Measurements from ENCODE around the gene TICAM2.

TICAM2 gene

GRCh38 chr5:115594128-115595047 is 7.9 kb downstream of the TICAM2 start (continued):
- TF ChIP-seq MEIS1 (CRISPR knock-in tag; IDR thresholded peaks at IDR 0.05; ENCODE audit: borderline replicate concordance) (no peak), YY2 (tag by site-specific recombination; IDR thresholded peaks at IDR 0.05) (no peak), ZNF157 (tag by site-specific recombination; IDR thresholded peaks at IDR 0.05) (no peak), RBAK (tag by site-specific recombination; IDR thresholded peaks at IDR 0.05) (no peak)

- TF ChIP-seq SCRT1 (tag by site-specific recombination; IDR thresholded peaks at IDR 0.05; ENCODE audit: borderline replicate concordance) (no peak), ZNF548 (tag by site-specific recombination; IDR thresholded peaks at IDR 0.05) (no peak), SETDB1 (IDR thresholded peaks at IDR 0.05; ENCODE audit: insufficient read length, low read length) (no peak), ZNF560 (tag by site-specific recombination; IDR thresholded peaks at IDR 0.05; ENCODE audit: borderline replicate concordance) (no peak), ZNF777 (tag by site-specific recombination; IDR thresholded peaks at IDR 0.05; ENCODE audit: borderline replicate concordance) (no peak), ZNF121 (tag by site-specific recombination; IDR thresholded peaks at IDR 0.05) (no peak), ZNF169 (tag by site-specific recombination; IDR thresholded peaks at IDR 0.05) (no peak), HIC1 (tag by site-specific recombination; IDR thresholded peaks at IDR 0.05) (no peak), ZNF623 (tag by site-specific recombination; IDR thresholded peaks at IDR 0.05) (no peak), ZNF549 (tag by site-specific recombination; IDR thresholded peaks at IDR 0.05) (no peak), KLF1 (tag by site-specific recombination; IDR thresholded peaks at IDR 0.05) (no peak), HOXD13 (CRISPR knock-in tag; IDR thresholded peaks at IDR 0.05; ENCODE audit: borderline replicate concordance) (no peak), KLF17 (tag by site-specific recombination; IDR thresholded peaks at IDR 0.05) (no peak), ZNF354C (tag by site-specific recombination; IDR thresholded peaks at IDR 0.05; ENCODE audit: borderline replicate concordance, low read depth) (no peak), ZNF747 (tag by site-specific recombination; IDR thresholded peaks at IDR 0.05) (no peak), PBX3 (CRISPR knock-in tag; IDR thresholded peaks at IDR 0.05) (no peak), ZNF785 (tag by site-specific recombination; IDR thresholded peaks at IDR 0.05) (no peak), MEIS1 (CRISPR knock-in tag; IDR thresholded peaks at IDR 0.05; ENCODE audit: borderline replicate concordance) (no peak), ZFP3 (tag by site-specific recombination; IDR thresholded peaks at IDR 0.05; ENCODE audit: low read depth) (no peak), ZNF473 (tag by site-specific recombination; IDR thresholded peaks at IDR 0.05) (no peak)
- Histone ChIP-seq H3K4me3 (ENCODE audit: low read depth, low read length) (no peak overlapping the region), H3K27ac (ENCODE audit: extremely low read depth, low read depth, low read length) (no peak overlapping the region), H3K4me1 (ENCODE audit: control insufficient read depth, insufficient read depth, low read length) (no peaks in the 10 kb centered on the region), H3K36me3 (ENCODE audit: control insufficient read depth in 2 of 2, insufficient read depth in 1 of 2, low read length in 2 of 2) (no peaks in the 10 kb centered on the region), H3K9me3 (ENCODE audit: control insufficient read depth, insufficient read depth, low read depth, low read length) (no peaks in the 10 kb centered on the region)
- CTCF ChIA-PET = interaction anchor here (0.5 to 5.2 kb wide), 6 partner anchors 13 to 479 kb away, joined by 3 to 23 read pairs (median 3); no protein-coding TSS in a partner anchor
- POLR2A ChIA-PET = no interaction called here
Observed at GRCh38 chr5:115589043-115589442, 13.2 kb downstream of the TICAM2 start.

All from HEK293 (cell line).